HCT116 (cell line): ENCODE results near the gene POLR3A. TPM values are rescaled to one million over a fixed set of nuclear protein-coding genes. Genes with fewer than 3 reads are reported as not detected.
"Not testable (repeated sequence)": the region's sequence is repeated elsewhere in the genome, so short reads cannot be mapped to it uniquely, and the experiment has no call there.

ENCODE experiments used
- ATAC-seq: fragments of 200-7000 bp; cut with Tn5 transposase; 2 replicates; pipeline ENCODE4 v1.9.1; 2020; ENCODE audit warnings: mild to moderate bottlenecking, moderate library complexity
- BruUV-seq: library from RNA; stranded (reverse); fragments of 400-500 nt; replicated peaks from 2 replicates; lab custom pipeline; 2021; lab: Mats Ljungman, UMichigan
- CTCF ChIA-PET: fragments of 300-600 bp; sonication (Branson Sonifier 250); formaldehyde crosslinking; loops from one replicate; lab custom pipeline; 2021; ENCODE audit warnings: antibody characterized with exemption; lab: Charles Lee
- POLR2A ChIA-PET: fragments of 300-600, 350-600 bp; sonication (Branson Sonifier 250); formaldehyde crosslinking; loops from one replicate; lab custom pipeline; 2021; ENCODE audit warnings: antibody characterized with exemption; lab: Charles Lee
- RAD21 ChIA-PET, 2 experiments: fragments of 300-600 bp; sonication (Branson Sonifier 250); formaldehyde crosslinking; loops; one replicate each; lab custom pipeline; 2023; ENCODE audit warnings: low total read pairs in 2 of 2; ENCODE audit not compliant: uncharacterized antibody in 2 of 2, unreplicated experiment in 2 of 2, low non-redundant PET in 1 of 2; lab: Charles Lee
- DNase-seq: peaks from one replicate; pipeline ENCODE4 v3.0.0-alpha.2; 2010; ENCODE audit warnings: low read depth, low spot score
- H2AFZ ChIP-seq: fragments of 200-600 bp; shearing (Covaris generic), sonication (generic); 2 replicates; pipeline ENCODE4 v1.6.1; 2017; ENCODE audit warnings: low read depth, mixed run types, mixed read lengths, antibody characterized with exemption, low read length; ENCODE audit not compliant: poor library complexity, severe bottlenecking
- H3K27ac ChIP-seq: 2 replicates; pipeline ENCODE4 v1.5.1; 2012; ENCODE audit warnings: low read depth, low read length
- H3K27me3 ChIP-seq: fragments of 200-600 bp; sonication (generic); 2 replicates; pipeline ENCODE4 v1.6.1; 2016; ENCODE audit warnings: mixed run types, low read length, mixed read lengths; ENCODE audit not compliant: insufficient read depth
- H3K36me3 ChIP-seq, 2 experiments: fragments of 200-500 bp in 1 of 2; fragments of 200-600 bp in 1 of 2; sonication (Bioruptor generic) in 1 of 2; sonication (generic) in 1 of 2; 2 replicates each; pipeline versions ENCODE4 v1.5.1 to v1.6.1; 2014 to 2016; ENCODE audit warnings: low read length in 2 of 2, inconsistent platforms in 1 of 2, mixed read lengths in 1 of 2, mixed run types in 1 of 2; ENCODE audit not compliant: insufficient read depth in 2 of 2, control insufficient read depth in 1 of 2
- H3K4me1 ChIP-seq, 2 experiments: fragments of 200-600 bp in 1 of 2; sonication (generic) in 1 of 2; 2 replicates each; pipeline versions ENCODE4 v1.5.1 to v1.6.1; 2012 to 2017; ENCODE audit warnings: low read length in 2 of 2, inconsistent platforms in 1 of 2, mild to moderate bottlenecking in 1 of 2, mixed read lengths in 1 of 2, mixed run types in 1 of 2, moderate library complexity in 1 of 2; ENCODE audit not compliant: insufficient read depth in 2 of 2, control insufficient read depth in 1 of 2
- H3K4me2 ChIP-seq: fragments of 200-600 bp; sonication (generic); 2 replicates; pipeline ENCODE4 v1.6.1; 2017; ENCODE audit warnings: mixed run types, low read length, mixed read lengths
- H3K4me3 ChIP-seq, 2 experiments: fragments of 200-600 bp in 1 of 2; sonication (generic) in 1 of 2; replicated peaks in 1 of 2; 2 replicates each; pipeline ENCODE4 v1.5.1; 2011 to 2016; ENCODE audit warnings: low read length in 2 of 2, control low read depth in 1 of 2, low read depth in 1 of 2, mild to moderate bottlenecking in 1 of 2, mixed read lengths in 1 of 2, mixed run types in 1 of 2
- H3K79me2 ChIP-seq: fragments of 200-600 bp; sonication (generic); 2 replicates; pipeline ENCODE4 v1.6.1; 2017; ENCODE audit warnings: mild to moderate bottlenecking, mixed run types, low read length, moderate library complexity, mixed read lengths; ENCODE audit not compliant: insufficient read depth
- H3K9ac ChIP-seq: fragments of 200-600 bp; sonication (generic); 2 replicates; pipeline ENCODE4 v1.6.1; 2016; ENCODE audit warnings: low read length, mixed read lengths
- H3K9me2 ChIP-seq: fragments of 200-600 bp; sonication (generic), shearing (Covaris generic); 2 replicates; pipeline ENCODE4 v1.6.1; 2017; ENCODE audit warnings: mixed run types, mild to moderate bottlenecking, moderate library complexity; ENCODE audit not compliant: insufficient read depth
- H3K9me3 ChIP-seq, 2 experiments: fragments of 200-500 bp in 1 of 2; fragments of 200-600 bp in 1 of 2; sonication (Bioruptor generic) in 1 of 2; sonication (generic) in 1 of 2; 2 replicates each; pipeline ENCODE4 v1.6.1; 2014 to 2017; ENCODE audit warnings: low read length in 2 of 2, mixed read lengths in 2 of 2, inconsistent platforms in 1 of 2, low read depth in 1 of 2, mild to moderate bottlenecking in 1 of 2, mixed run types in 1 of 2, moderate library complexity in 1 of 2; ENCODE audit not compliant: control insufficient read depth in 1 of 2, insufficient read depth in 1 of 2
- H4K20me1 ChIP-seq: fragments of 200-600 bp; sonication (generic), shearing (Covaris generic); 2 replicates; pipeline ENCODE4 v1.6.1; 2017; ENCODE audit warnings: mixed run types, mild to moderate bottlenecking, moderate library complexity; ENCODE audit not compliant: insufficient read depth
- CBX3 ChIP-seq: IDR thresholded peaks from 2 replicates; pipeline ENCODE4 v1.6.1; 2012; ENCODE audit warnings: low read depth
- CEBPB ChIP-seq: IDR thresholded peaks from 2 replicates; pipeline ENCODE4 v1.6.1; 2012; ENCODE audit warnings: low read depth
- EGR1 ChIP-seq: IDR thresholded peaks from 2 replicates; pipeline ENCODE4 v1.6.1; 2012; ENCODE audit warnings: low read depth
- EZH2 ChIP-seq: fragments of 200-600 bp; sonication (generic); IDR thresholded peaks from 2 replicates; pipeline ENCODE4 v1.6.1; 2017; ENCODE audit warnings: antibody characterized with exemption, mixed run types
- FOSL1 ChIP-seq: IDR thresholded peaks from 2 replicates; pipeline ENCODE4 v1.6.1; 2012; ENCODE audit warnings: low read depth
- POLR2AphosphoS5 ChIP-seq: IDR thresholded peaks from 2 replicates; pipeline ENCODE4 v1.6.1; 2011; ENCODE audit warnings: mild to moderate bottlenecking, low read depth, low read length, moderate library complexity
- SIN3A ChIP-seq: IDR thresholded peaks from 2 replicates; pipeline ENCODE4 v1.6.1; 2012; ENCODE audit warnings: low read depth
- SRF ChIP-seq: IDR thresholded peaks from 2 replicates; pipeline ENCODE4 v1.6.1; 2012; ENCODE audit warnings: low read depth
- TCF7L2 ChIP-seq: IDR thresholded peaks from 2 replicates; pipeline ENCODE4 v1.7.0; 2011; ENCODE audit warnings: borderline replicate concordance, inconsistent platforms; ENCODE audit not compliant: insufficient read depth, insufficient read length; ENCODE audit errors: extremely low read depth
- intact Hi-C: fragments of 100-400 bp; cut with micrococcal nuclease; formaldehyde crosslinking; loops from 2 replicates; pipeline ENCODE4 v1.10.0; 2022
- total RNA-seq: library from RNA; stranded (reverse); gene quantifications from one replicate; pipeline ENCODE4 v1.2.1, GENCODE V29; 2021; ENCODE audit not compliant: unreplicated experiment
- TF ChIP-seq, protein P1 (sequence below): IDR thresholded peaks from 2 replicates; pipeline ENCODE4 v1.6.1; 2012
- TF ChIP-seq, protein P2 (sequence below): IDR thresholded peaks from 2 replicates; pipeline ENCODE4 v1.6.1; 2012
- TF ChIP-seq, protein P3 (sequence below): IDR thresholded peaks from 2 replicates; pipeline ENCODE4 v1.6.1; 2011; ENCODE audit warnings: mild to moderate bottlenecking, low read length, moderate library complexity; ENCODE audit not compliant: insufficient replicate concordance; ENCODE audit errors: extremely low read depth
- TF ChIP-seq, protein P4 (sequence below): IDR thresholded peaks from 2 replicates; pipeline ENCODE4 v1.6.1; 2012; ENCODE audit warnings: low read depth

POLR3A gene
- total RNA-seq, 1 experiment from 2014 or later: 26.6 TPM

DNA sequence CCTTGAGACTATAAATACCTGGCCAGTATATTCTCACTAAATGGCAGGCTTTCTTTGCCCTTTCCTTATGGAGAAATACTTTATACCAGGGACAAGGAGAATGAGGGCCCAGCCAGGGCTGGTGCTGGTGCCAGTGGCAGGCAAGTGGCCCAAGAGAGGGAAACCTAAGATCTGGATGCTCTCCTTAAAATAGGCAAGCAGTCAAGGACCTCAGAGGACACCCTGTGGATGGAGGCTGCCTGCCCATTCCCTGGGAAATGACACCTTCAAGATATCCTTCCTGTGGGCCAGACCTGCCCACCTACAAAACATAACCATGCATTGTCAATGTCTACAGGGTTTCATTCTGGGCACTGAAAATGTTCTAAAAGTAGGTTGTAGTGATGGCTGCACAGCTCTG lies 29.1 kb downstream of the POLR3A start:
- TF ChIP-seq TCF7L2 (no peak), SRF (no peak), CBX3 (no peak), FOSL1 (no peak), POLR2AphosphoS5 (no peak), SIN3A (no peak), EZH2 (no peak), CEBPB (no peak), EGR1 (no peak)
- TF ChIP-seq, protein P1, sequence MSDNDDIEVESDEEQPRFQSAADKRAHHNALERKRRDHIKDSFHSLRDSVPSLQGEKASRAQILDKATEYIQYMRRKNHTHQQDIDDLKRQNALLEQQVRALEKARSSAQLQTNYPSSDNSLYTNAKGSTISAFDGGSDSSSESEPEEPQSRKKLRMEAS: no peak
- TF ChIP-seq, protein P2, sequence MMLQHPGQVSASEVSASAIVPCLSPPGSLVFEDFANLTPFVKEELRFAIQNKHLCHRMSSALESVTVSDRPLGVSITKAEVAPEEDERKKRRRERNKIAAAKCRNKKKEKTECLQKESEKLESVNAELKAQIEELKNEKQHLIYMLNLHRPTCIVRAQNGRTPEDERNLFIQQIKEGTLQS: no peak
- TF ChIP-seq, protein P3, sequence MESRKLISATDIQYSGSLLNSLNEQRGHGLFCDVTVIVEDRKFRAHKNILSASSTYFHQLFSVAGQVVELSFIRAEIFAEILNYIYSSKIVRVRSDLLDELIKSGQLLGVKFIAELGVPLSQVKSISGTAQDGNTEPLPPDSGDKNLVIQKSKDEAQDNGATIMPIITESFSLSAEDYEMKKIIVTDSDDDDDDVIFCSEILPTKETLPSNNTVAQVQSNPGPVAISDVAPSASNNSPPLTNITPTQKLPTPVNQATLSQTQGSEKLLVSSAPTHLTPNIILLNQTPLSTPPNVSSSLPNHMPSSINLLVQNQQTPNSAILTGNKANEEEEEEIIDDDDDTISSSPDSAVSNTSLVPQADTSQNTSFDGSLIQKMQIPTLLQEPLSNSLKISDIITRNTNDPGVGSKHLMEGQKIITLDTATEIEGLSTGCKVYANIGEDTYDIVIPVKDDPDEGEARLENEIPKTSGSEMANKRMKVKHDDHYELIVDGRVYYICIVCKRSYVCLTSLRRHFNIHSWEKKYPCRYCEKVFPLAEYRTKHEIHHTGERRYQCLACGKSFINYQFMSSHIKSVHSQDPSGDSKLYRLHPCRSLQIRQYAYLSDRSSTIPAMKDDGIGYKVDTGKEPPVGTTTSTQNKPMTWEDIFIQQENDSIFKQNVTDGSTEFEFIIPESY: no peak
- TF ChIP-seq, protein P4, sequence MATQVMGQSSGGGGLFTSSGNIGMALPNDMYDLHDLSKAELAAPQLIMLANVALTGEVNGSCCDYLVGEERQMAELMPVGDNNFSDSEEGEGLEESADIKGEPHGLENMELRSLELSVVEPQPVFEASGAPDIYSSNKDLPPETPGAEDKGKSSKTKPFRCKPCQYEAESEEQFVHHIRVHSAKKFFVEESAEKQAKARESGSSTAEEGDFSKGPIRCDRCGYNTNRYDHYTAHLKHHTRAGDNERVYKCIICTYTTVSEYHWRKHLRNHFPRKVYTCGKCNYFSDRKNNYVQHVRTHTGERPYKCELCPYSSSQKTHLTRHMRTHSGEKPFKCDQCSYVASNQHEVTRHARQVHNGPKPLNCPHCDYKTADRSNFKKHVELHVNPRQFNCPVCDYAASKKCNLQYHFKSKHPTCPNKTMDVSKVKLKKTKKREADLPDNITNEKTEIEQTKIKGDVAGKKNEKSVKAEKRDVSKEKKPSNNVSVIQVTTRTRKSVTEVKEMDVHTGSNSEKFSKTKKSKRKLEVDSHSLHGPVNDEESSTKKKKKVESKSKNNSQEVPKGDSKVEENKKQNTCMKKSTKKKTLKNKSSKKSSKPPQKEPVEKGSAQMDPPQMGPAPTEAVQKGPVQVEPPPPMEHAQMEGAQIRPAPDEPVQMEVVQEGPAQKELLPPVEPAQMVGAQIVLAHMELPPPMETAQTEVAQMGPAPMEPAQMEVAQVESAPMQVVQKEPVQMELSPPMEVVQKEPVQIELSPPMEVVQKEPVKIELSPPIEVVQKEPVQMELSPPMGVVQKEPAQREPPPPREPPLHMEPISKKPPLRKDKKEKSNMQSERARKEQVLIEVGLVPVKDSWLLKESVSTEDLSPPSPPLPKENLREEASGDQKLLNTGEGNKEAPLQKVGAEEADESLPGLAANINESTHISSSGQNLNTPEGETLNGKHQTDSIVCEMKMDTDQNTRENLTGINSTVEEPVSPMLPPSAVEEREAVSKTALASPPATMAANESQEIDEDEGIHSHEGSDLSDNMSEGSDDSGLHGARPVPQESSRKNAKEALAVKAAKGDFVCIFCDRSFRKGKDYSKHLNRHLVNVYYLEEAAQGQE: no peak
- H3K4me1 ChIP-seq: no peaks in the 10 kb centered on the region
- intact Hi-C loops: no loop called here
- H3K79me2 ChIP-seq: no peaks in the 10 kb centered on the region
- no peak overlapping the region for H3K4me2 ChIP-seq
- H3K27me3 ChIP-seq: no peaks in the 10 kb centered on the region
- RAD21 ChIA-PET: no interaction called here
- no peaks in the 10 kb centered on the region for H4K20me1 ChIP-seq
- H3K36me3 ChIP-seq: peaks cover 29 to 40% of the 10 kb centered on the region in 2 experiments; a peak in 3 of 4 replicates
- H3K4me3 ChIP-seq: no peak overlapping the region
- BruUV-seq: no TSS peak
- no peaks in the 10 kb centered on the region for H3K9me2 ChIP-seq
- H2AFZ ChIP-seq: no peak overlapping the region
- CTCF ChIA-PET: no interaction called here
- ATAC-seq (no peak), DNase-seq (no peak)
- no peaks in the 10 kb centered on the region for H3K9me3 ChIP-seq
- no peak overlapping the region for H3K27ac ChIP-seq
- no peak overlapping the region for H3K9ac ChIP-seq
- POLR2A ChIA-PET: no interaction called here

DNA sequence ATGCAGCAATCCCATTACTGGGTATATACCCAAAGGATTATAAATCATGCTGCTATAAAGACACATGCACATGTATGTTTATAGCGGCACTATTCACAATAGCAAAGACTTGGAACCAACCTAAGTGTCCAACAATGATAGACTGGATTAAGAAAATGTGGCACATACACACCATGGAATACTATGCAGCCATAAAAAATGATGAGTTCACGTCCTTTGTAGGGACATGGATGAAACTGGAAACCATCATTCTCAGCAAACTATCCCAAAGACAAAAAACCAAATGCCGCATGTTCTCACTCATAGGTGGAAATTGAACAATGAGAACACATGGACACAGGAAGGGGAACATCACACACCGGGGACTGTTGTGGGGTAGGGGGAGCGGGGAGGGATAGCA lies 30.5 kb downstream of the POLR3A start:
- H3K4me1 ChIP-seq, H3K79me2 ChIP-seq, H4K20me1 ChIP-seq, RAD21 ChIA-PET, H3K27ac ChIP-seq, H3K9me3 ChIP-seq, H3K4me2 ChIP-seq, CTCF ChIA-PET, H2AFZ ChIP-seq, POLR2A ChIA-PET, H3K9me2 ChIP-seq, DNase-seq, BruUV-seq, H3K4me3 ChIP-seq, intact Hi-C loops, H3K9ac ChIP-seq, ATAC-seq, H3K27me3 ChIP-seq: not testable (repeated sequence)
- H3K36me3 ChIP-seq: peaks cover 26 to 36% of the 10 kb centered on the region in 2 experiments; a peak in 3 of 4 replicates
